ENCODE data around the gene EI24. TPM values are rescaled to one million over a fixed set of nuclear protein-coding genes. Genes with fewer than 3 reads are reported as not detected.
"Not testable (repeated sequence)": the region's sequence is repeated elsewhere in the genome, so short reads cannot be mapped to it uniquely, and the experiment has no call there.

EI24 gene
- 114 and 121 TPM in 2 replicates for total RNA-seq
- long read RNA-seq, transcript EI24-201 (11 exons, 2,455 nt) = major isoform, 55 of 79 reads
- long read RNA-seq, partial matches to known transcripts = 13 of 79 reads
- long read RNA-seq, other reads (novel, unspliced or antisense) = 7 of 79 reads

DNA sequence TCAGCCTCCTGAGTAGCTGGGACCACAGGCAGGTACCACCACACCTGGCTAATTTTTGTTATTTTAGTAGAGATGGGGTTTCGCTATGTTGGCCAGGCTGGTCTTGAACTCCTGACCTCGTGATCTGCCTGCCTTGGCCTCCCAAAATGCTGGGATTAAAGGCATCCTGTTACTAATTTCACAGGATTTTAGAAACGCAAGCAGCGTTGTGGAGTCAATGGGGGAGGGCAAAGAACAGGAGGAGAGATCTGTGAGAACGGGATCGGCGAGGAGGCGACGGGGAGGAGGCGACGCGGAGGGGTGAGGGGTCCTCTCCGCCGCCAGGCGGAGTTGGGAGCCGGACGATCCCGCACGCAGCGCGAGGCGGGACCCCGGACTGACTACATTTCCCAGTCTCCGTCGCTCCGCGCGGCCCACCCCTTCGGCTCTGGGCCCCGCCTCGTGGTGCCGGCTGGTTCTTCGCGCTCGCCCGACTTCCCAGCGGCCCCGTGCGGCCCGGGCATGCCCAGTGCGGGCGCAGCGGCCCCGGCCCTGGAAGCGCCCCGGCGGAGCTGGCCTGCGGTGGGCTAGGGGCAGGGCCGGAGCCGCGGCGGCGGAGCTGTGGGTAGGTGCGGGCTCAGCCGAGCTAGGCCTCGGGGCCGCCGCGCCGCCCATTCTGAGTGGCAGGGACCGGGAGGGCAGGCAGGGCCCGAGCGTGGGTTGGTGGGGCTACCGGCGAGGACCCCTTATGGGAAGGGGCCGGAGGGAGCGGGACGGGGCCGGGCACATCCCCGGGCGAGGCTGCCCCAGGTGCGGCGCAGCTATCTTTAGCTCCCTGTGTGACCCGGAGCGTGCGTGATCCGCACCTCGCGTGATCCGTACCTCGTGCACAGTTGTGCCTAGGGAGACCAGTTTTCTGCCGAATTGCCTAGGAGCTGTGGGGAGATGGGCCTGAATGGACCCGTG lies at the start of gene EI24:
Gene EI24 (plus strand): TSS at position 508 of the 945 bp plus-strand sequence. CDS start 3,051 bp downstream, outside the sequence.
- Mint-ChIP-seq H3K36me3 (ENCODE audit: low read depth) (peaks cover 2% of the 10 kb centered on the region), H3K27ac (ENCODE audit: unreplicated experiment) (peak within 1 kb of the TSS; percentile 50), H3K4me3 (peak within 1 kb of the TSS; percentile 93), H3K9me3 (peaks cover 3% of the 10 kb centered on the region), H3K27me3 (ENCODE audit: low read depth) (no peaks in the 10 kb centered on the region), H3K4me1 (peaks cover 22% of the 10 kb centered on the region)
- peak; percentile 92 for DNase-seq (ENCODE audit: low read depth, low spot score)
- TF ChIP-seq, protein P1, sequence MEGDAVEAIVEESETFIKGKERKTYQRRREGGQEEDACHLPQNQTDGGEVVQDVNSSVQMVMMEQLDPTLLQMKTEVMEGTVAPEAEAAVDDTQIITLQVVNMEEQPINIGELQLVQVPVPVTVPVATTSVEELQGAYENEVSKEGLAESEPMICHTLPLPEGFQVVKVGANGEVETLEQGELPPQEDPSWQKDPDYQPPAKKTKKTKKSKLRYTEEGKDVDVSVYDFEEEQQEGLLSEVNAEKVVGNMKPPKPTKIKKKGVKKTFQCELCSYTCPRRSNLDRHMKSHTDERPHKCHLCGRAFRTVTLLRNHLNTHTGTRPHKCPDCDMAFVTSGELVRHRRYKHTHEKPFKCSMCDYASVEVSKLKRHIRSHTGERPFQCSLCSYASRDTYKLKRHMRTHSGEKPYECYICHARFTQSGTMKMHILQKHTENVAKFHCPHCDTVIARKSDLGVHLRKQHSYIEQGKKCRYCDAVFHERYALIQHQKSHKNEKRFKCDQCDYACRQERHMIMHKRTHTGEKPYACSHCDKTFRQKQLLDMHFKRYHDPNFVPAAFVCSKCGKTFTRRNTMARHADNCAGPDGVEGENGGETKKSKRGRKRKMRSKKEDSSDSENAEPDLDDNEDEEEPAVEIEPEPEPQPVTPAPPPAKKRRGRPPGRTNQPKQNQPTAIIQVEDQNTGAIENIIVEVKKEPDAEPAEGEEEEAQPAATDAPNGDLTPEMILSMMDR (conservative IDR thresholded peaks at IDR 0.05) = peak; percentile 80

GRCh38 chr11:125519860-125520834 lies 49.1 kb upstream of the EI24 start:
- H3K4me1 Mint-ChIP-seq = peaks cover 17% of the 10 kb centered on the region
- H3K9me3 Mint-ChIP-seq = peaks cover 8% of the 10 kb centered on the region
- H3K4me3 Mint-ChIP-seq = no peak overlapping the region
- TF ChIP-seq, protein P1 (conservative IDR thresholded peaks at IDR 0.05) = no peak
- peaks cover 3% of the 10 kb centered on the region for H3K36me3 Mint-ChIP-seq (ENCODE audit: low read depth)
- H3K27ac Mint-ChIP-seq (ENCODE audit: unreplicated experiment) = peak overlapping the region; percentile 62
- H3K27me3 Mint-ChIP-seq (ENCODE audit: low read depth) = no peaks in the 10 kb centered on the region
- no peak for DNase-seq (ENCODE audit: low read depth, low spot score)

GRCh38 chr11:125525303-125525702 lies 44.0 kb upstream of the EI24 start:
- no peaks in the 10 kb centered on the region for H3K9me3 Mint-ChIP-seq
- TF ChIP-seq, protein P1 (conservative IDR thresholded peaks at IDR 0.05) = no peak
- no peak overlapping the region for H3K27ac Mint-ChIP-seq (ENCODE audit: unreplicated experiment)

GRCh38 chr11:125532668-125533067 lies 36.6 kb upstream of the EI24 start:
- no peak overlapping the region for H3K27ac Mint-ChIP-seq (ENCODE audit: unreplicated experiment)
- DNase-seq (ENCODE audit: low read depth, low spot score) = no peak
- H3K9me3 Mint-ChIP-seq = peaks cover 4% of the 10 kb centered on the region
- TF ChIP-seq, protein P1 (conservative IDR thresholded peaks at IDR 0.05) = no peak
- no peak overlapping the region for H3K4me3 Mint-ChIP-seq
- H3K36me3 Mint-ChIP-seq (ENCODE audit: low read depth) = no peaks in the 10 kb centered on the region
- peaks cover 3% of the 10 kb centered on the region for H3K27me3 Mint-ChIP-seq (ENCODE audit: low read depth)
- peaks cover 7% of the 10 kb centered on the region for H3K4me1 Mint-ChIP-seq

More at GRCh38 chr11:125525303-125525702, 44.0 kb upstream of the EI24 start:
- H3K27me3 Mint-ChIP-seq (ENCODE audit: low read depth) = no peaks in the 10 kb centered on the region
- H3K4me1 Mint-ChIP-seq = no peaks in the 10 kb centered on the region
- H3K36me3 Mint-ChIP-seq (ENCODE audit: low read depth) = no peaks in the 10 kb centered on the region
- H3K4me3 Mint-ChIP-seq = no peak overlapping the region
- DNase-seq (ENCODE audit: low read depth, low spot score) = no peak

- H3K36me3 Mint-ChIP-seq (ENCODE audit: low read depth) = no peaks in the 10 kb centered on the region
- peaks cover 7% of the 10 kb centered on the region for H3K4me1 Mint-ChIP-seq
- no peak overlapping the region for H3K27ac Mint-ChIP-seq (ENCODE audit: unreplicated experiment)
- peaks cover 3% of the 10 kb centered on the region for H3K27me3 Mint-ChIP-seq (ENCODE audit: low read depth)
- H3K4me3 Mint-ChIP-seq = peak overlapping the region; percentile 38
- peaks cover 4% of the 10 kb centered on the region for H3K9me3 Mint-ChIP-seq
- TF ChIP-seq, protein P1 (conservative IDR thresholded peaks at IDR 0.05) = no peak
- DNase-seq (ENCODE audit: low read depth, low spot score) = no peak
Observed at GRCh38 chr11:125535585-125535984, 33.7 kb upstream of the EI24 start.

DNA sequence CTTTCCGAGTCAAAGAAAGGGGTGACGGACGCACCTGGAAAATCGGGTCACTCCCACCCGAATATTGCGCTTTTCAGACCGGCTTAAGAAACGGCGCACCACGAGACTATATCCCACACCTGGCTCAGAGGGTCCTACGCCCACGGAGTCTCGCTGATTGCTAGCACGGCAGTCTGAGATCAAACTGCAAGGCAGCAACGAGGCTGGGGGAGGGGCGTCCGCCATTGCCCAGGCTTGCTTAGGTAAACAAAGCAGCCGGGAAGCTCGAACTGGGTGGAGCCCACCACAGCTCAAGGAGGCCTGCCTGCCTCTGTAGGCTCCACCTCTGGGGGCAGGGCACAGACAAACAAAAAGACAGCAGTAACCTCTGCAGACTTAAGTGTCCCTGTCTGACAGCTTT lies 32.4 kb upstream of the EI24 start:
- not testable (repeated sequence) for H3K27ac Mint-ChIP-seq (ENCODE audit: unreplicated experiment); H3K9me3 Mint-ChIP-seq; H3K4me1 Mint-ChIP-seq; H3K4me3 Mint-ChIP-seq; H3K27me3 Mint-ChIP-seq (ENCODE audit: low read depth); H3K36me3 Mint-ChIP-seq (ENCODE audit: low read depth); DNase-seq (ENCODE audit: low read depth, low spot score)
